ENCODE data around the gene FSHR.

FSHR gene

DNA sequence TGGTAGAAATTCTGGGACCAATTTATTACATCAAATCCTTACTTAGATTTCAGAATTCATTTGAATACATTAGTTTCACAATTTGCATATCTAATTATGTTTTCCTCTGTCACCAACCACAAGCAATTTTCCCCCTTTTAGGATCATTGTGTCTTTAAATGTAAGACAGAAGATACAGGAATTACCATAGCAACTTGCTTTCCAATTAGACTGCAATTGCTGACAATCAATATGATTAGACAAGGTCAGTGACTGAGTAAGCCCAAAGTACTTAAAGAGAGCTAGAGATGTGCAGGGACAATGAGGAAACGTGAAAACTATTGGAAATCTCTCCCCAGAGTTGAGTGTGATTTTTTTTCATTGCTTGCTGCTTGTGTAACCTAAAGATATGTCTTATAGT lies 121.4 kb downstream of the FSHR start:
- DNase-seq (ENCODE audit: low read depth), result no peak

DNA sequence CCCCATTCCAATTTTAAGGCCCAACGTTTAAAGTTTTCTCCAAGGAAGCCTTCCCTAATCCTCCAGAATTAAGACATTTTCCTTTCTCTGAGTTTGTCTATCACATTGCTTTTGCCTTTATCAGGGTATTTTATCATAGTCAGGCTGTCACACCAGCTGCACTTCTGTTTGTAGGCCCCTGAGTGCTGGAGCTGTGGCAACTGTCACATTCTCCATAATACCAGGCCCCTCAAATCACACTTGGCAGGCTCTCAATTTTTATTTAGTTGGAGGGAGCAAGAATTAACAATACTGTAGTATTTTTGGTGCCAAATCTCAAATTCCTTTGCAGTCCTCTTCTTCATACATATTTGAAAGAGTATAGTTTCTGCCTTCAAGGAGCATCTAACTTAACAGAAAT lies 122.2 kb downstream of the FSHR start:
- DNase-seq (ENCODE audit: low read depth), result no peak

DNA sequence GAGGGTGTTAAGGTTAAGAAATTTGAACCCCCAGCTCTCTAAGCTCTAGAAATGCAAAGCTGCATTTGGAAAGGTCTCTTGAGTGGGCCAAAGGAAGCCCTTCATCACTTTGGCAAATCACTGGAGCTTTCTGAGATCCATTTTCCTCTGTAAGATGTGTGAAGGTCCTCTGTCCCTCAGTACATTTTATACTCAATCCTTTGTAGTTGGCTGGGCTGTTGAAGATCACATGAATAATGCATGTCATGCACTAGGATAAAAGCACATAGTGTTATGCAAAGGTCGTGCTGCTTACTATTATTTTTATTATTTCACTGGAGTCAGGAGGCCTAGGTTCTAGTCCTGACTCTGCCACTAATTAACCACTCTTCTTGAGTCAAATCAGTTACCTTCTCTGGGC lies 124.9 kb downstream of the FSHR start:
- no peak for DNase-seq (ENCODE audit: low read depth)

DNA sequence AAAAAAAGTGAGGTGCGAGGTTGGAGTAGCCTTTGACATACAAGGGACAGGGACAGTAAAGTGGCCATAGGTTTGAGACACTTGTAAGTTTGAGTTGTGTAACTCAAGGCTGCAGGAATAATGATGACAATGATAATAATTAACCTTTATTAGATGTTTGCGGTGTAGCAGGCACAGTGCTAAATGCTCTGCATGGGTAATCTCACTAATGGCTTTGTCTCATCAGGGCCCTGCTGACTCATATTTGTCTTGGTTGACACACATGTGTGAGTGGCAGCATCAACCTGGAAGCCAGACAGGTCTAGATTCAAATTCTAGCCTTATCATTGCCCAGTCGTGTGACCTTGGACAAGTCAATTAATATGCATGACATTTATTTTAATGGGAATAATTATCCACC lies 126.2 kb downstream of the FSHR start:
- DNase-seq (ENCODE audit: low read depth), result no peak

DNA sequence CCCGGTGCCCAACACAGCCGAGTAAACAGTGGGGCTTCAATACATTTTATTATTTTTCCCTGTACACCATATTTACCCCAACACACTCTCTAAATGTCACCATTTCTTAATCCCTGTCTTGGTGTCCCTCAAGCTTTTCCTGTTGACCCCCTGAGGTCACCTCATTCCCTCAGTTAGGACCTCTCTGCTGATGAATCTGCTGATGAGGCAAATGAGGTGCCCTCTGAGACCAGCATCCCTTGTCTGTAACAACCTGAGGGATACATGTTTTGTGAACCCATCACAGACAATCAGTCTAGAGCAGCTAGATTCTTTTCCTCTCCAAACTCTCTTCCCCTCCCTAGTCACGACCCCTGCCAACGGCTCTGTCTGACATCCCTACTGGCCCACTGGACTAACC lies 127.6 kb downstream of the FSHR start:
- no peak for DNase-seq (ENCODE audit: low read depth)

DNA sequence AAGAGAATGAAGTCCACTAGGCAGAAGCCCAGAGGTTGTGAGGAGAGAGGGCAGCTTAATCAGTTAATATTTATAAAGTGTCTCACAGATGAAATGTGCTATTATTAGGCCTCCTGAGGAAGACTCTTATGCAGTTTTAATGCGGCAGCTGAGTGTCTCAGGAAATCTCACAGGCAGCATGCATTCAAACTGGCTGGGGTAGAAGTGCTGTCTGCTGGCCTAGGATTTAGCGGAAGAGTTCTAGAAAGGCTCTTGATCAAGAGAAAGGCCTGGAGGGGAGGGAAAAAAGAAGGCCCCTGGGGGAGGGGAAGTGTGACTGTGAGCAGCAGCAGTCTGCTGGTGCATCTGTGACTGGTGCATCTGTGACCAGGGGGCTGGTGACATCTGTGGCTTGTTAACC lies 133.0 kb downstream of the FSHR start:
- DNase-seq (ENCODE audit: low read depth), result no peak

DNA sequence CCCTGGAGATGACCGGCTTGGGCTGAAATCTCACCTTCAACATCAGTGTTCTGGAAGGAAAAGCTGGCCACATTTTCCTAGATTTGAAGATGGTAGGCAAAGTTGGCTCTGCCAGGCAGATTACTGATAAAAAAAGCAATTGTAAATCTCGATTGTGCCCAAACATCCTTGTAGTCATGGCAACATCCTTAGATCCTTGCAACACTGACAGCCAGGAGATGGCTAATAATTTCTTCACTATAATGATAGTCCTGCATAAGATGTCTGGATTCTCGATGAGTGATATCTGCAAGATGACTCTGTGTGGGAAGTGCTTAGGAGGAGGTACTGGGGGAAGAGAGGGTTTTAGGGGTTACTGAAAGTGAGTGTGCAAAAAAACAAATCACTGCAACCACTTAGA lies 149.1 kb downstream of the FSHR start:
- no peak for DNase-seq (ENCODE audit: low read depth)

DNA sequence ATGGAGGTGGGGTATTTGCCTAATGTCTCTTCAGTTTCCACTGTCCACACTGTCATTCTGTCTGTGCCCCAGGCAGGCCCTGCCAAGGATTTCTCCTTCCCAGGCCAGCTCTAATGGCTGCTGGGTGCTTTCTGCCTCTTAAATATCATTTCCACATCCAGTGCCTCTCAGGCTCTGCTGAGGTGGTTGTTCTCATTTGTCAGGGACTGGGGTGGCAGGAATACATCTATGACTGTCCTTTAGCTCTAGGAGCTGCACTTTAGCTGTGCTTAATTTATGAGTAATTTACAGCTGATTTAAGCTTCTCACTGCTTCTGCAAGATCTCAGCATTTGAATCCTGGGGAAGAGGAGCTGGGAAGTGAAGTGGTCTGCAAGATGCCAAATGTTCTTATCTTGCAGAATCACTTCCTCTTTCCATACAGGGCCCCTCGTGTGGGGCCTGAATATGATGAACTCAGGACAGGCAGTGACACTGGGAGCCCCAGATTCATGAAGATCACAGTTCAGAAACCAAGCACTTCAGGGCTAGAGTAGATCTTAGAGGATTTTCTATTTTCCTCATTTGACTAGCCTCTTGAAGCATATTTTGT lies 150.2 kb downstream of the FSHR start:
- no peak for DNase-seq (ENCODE audit: low read depth)

DNA sequence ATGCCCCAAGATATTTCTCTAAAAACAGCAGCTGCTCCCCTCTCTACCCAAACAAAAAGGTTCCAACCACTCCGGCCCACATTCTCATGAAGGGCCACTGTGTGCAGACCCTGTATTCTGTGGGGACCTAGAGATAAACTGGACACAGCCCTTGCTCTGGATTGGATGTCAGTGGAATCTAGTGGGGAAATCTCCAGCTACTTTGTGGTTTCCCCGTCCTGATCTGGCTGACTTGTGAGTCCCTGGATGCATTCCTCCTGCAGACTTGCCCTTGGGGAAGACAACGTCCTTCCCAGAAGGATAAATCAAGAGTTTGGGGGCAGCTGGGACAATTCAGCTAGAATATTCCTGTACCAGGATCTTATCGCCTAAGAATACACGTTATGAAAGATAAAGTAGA lies 151.1 kb downstream of the FSHR start:
- no peak for DNase-seq (ENCODE audit: low read depth)

DNA sequence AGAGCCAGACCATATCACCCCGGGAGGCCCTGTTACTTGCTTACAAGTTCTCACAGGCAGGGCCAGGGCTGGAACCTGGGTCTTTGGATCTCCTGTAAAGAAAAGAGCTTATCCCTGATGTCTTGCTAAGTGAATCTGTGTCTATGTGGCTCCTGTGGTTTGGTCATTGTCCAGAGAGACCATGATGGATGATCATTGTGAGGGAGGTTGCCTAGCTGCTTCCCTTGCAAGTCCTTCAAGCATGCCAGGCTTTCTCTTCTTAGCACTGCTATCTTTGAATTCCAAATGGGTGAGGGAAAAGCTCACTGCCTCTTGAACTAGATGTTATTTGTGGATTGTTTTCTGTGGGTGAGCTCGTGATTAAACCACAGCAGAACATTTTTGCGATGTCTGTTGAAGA lies 151.6 kb downstream of the FSHR start:
- DNase-seq (ENCODE audit: low read depth), result no peak

DNA sequence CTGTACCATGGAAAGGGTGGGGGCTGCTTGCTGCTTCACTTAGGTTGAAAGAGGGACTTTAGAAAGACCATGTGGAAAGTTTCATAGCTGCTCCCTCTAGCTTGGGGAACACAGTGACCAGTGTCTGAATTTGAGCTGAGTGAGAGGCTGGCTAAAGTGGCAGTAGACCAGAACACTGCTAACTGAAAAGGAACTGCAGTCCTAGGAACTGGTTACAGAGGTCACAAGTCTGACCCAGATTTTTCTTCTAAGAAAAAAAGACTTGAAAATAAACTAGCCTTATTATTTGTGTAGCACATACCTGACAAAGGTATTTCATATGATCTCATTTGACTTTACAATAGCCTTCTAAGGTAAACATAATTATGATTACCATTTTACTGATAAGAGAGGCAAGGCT lies 153.6 kb downstream of the FSHR start:
- no peak for DNase-seq (ENCODE audit: low read depth)

DNA sequence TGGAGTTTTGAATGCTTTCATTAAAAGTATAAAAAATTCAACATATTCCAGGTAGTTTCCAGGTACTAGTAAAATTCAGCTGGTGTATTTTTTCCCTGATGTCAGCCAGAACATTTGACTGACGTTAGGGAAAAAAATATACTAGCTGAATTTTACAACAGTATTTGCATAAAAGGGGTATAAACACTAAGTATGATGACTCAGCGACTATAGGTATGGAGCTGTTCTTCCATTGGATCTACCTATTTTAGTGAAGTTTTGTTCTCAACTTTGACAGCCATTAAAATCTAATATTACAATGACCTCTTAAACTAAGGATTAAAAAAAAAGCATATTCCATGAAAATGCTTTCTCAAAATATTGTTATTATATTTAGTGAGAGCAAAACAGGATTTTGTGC lies 155.9 kb downstream of the FSHR start:
- DNase-seq (ENCODE audit: low read depth), result no peak

DNA sequence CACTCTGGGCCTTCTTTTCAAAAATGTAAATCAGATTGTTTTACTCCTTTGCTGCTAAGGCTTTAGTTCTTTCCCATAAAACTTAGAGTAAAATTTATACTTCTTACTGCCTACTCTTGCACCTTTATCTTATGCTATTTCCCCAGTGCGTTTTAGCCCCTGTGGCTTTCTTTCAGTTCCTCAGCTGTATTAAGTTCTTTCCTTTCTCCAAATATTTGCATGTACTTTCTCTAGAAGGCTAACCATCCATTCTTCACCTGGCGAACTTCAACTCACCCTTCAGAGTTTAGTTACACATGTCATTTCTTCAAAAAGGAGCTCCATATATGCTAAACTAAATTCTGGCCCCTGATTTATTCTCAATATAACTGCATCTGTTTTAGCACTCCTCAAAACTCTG lies 160.7 kb downstream of the FSHR start:
- DNase-seq (ENCODE audit: low read depth), result no peak

DNA sequence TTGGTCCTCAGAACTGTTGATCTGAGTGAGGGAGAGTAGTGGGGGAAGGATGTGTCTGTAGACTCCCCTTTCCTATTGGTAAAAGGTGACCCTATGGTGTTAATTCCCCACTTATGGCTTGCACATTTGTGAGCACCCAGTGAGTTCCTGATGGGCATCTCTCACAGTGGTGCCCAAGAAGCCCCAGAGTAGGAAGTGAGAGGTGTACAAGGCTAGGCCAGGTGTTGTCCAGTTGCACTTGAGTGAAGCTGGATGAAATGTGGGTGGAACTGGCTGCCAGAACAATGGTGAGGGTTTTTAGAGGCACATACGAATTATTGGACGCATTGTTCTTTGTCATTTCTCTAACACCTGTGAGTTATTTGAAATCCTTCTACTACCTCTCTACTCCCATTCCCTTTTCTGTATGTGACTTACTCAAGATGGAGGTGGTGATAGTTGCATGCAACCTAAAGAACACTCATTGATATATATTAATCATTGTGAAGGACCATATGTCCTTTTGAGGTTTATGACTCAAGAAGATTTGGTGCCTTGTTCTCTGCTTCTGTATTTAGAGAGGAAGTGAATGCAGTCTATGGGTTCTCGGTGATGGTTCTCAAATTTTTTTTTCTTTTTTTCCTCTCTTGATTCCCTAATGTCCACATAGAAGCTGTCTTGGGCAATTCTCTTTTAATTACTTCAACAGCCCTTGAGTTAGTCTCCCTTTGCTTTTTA lies 162.7 kb downstream of the FSHR start:
- DNase-seq (ENCODE audit: low read depth), result no peak

DNA sequence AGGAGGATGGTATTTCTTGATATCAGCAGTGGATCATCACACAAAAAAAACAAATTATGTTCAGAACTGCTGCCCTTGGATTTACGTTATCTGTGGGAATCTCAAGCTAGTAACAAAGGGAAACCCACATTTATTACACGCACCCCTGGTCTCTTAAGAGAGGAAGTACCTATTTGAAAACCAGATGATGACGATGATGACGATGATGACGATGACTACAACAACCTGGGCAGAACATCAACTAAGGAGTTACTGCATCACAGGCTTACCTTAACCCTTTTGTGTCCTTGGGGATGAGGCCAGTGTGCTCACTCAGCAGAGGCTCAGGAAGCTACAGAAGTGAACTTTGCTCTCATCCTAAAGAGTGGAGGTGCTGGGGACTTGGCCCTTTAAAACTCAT lies 169.4 kb downstream of the FSHR start:
- no peak for DNase-seq (ENCODE audit: low read depth)

DNA sequence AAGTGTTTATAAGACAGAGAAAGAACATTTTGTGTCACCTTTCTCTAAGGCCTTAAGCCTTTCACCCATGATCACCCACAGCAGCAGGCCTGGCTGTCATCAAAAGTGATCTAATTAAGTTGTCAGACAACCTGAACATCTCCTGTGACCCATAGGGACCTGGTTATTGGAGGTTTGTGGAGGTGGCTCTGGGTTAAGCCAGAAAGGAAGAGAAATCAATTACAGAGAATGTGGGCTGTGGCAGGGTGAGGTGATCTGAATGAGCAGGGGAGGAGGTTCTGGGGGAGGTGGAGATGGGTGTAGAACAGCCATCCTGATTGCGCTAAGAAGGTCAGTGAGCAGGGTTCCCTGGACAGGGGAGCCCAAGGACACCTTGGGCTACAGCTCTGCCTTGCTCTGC lies 170.8 kb downstream of the FSHR start:
- DNase-seq (ENCODE audit: low read depth), result no peak

DNA sequence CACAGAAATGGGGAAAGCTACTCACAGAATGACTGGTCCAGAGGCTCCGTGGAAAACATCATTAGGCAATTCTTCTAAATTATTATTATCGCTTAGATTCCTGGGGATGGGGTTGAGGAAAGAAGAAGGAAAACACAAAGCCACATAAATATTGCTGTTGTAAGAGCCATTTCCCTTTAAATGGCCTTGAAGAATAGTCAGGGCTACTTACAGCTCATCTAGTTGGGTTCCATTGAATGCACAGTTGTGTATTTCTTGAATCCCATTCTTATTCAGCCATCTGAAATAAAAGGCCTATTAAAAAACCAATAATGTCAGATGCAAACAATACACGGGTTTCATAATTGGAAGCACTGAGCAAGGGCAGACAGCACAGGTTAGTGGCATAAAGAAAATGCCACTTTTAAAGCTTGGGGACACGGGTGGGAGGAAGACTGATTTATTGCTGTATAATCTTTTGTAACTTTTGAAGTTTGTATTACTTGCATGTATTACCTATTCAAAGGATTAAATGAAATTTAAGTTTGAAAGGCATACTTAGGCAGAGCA lies 171.4 kb downstream of the FSHR start:
- DNase-seq (ENCODE audit: low read depth), result no peak

DNA sequence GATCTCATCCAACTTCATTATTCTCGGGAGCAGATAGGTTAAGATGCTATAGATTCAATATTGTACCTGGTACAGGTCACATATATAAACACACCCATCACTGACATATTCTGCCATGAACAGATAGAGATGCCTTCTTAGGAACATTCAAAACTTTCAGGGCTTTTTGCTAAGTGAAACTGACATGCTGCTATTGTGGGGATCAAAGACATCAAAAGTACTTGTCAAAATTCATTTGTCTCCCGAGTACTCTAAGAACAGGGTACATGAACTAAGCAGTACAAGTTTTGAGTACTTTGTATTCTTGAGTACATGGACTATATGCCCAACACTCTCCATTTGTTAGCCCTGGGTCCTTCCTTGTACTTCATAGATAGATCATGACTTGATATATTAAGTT lies 173.5 kb downstream of the FSHR start:
- DNase-seq (ENCODE audit: low read depth), result no peak

DNA sequence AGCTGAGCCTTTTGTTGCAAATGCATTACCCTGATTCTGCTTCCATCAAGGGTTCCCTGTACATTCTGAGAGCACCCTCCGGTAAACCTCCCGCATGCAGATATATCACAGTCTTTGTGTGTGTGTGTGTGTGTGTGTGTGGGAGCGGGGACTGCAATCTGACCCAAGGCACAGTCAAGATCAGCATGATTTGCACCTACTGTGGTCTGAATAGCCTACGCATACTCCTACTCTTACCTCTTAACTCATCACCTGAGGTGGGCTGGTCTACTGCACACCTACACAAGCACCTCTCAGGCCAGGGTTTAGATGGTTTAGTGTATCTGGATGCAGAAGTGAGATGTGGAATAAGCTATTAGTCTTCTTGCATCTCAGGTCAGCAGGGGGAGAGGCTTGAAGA lies 174.6 kb downstream of the FSHR start:
- no peak for DNase-seq (ENCODE audit: low read depth)

DNA sequence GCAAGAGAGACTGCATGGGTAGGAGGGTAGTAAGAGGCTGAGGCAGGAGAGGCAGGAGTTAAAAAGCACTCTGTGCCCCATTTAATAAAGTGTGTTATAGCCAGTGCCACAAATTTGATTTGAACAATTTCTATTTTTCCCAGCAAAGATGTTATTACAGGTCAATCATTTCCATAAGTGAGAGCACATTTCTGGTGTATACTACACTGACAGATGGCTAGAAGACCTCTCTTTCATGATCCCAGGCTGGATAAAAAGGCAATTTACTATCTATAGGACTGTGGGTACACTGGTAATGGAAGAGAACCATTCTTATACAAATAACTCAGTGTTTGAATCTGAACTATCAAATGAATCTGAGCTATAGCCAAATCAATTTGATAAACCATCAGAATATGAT lies 176.2 kb downstream of the FSHR start:
- DNase-seq (ENCODE audit: low read depth), result no peak

DNA sequence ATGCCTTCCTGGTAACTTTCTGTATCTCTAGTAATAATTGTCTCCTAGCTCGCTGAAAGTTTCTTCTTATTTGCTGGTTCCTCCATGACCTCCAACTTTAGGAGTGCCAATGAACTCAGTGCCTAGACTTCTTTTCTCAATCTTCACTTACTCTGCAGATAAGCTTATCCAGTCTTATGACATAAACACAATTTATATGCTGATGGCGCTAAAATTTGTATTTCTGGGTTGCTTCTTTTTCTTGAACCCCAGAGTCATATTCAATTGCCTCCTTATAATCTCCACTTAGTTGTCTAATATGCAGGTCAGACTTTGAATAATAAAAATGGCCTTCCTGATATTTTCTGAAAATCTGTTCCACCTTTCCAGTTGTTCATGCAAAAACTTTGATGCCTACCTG lies 182.5 kb downstream of the FSHR start:
- no peak for DNase-seq (ENCODE audit: low read depth)

DNA sequence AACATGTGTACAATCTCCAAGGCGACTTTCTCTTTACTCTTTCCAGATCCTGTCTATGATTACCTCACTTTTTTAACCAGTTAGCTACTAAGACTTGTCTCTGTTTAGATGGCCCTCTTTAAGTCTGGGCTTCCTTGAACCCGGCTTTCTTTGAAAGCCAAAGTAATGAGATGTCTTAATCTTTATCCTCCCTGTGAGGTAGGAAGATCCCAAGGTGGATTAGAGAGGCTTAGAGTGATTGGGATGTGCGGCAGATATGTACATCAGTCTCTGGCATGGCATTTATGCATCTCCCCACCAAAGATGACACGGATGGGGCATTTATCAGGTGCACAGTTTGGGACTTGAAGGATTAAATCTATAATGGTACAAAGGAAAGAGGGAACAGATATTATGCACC lies 186.3 kb downstream of the FSHR start:
- no peak for DNase-seq (ENCODE audit: low read depth)

DNA sequence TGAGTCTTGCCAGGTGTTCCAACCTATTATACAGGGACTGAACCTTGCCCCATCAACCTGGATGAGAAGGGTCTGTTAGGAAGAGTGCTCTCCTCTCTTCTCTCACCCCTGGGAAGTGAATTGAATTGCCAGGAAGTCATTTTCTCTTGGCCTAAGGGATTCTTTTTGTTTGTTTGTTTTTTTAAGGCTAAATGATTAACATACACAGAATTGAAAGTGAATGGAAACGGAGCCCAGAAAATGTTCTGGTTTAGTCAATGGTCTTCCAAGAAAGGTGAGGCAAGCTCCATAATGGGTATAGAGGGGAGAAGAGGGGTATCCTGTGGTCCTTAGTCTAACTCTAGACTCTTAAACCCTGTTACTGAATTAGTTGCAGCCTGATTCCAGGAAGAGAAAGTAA lies 189.1 kb downstream of the FSHR start:
- no peak for DNase-seq (ENCODE audit: low read depth)

DNA sequence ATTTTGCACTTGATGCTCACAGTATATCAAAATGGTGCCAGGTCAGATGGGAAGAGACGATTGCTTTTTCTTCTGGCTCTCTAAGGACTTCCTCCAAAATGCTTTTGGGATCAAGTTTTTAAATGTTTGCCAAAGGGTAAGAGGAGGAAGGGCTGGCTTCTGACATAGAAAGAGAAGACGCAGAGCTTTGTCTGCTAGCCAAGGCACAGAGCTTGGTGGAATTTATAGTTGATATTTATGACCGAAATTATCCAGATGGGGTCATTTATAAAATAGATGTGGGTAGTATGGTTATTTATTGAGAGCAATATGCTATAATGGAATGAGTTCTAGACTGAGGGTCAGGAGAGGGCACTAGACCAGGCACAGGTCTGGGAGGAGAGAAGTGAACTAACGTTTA lies 193.3 kb downstream of the FSHR start:
- no peak for DNase-seq (ENCODE audit: low read depth)

Measured in stimulated activated CD8-positive, alpha-beta memory T cell treated with anti-CD3 and anti-CD28 coated beads, Interleukin-12 subunit alpha, Interleukin-12 subunit beta, amount 100 ng/mL, for 4 hours (primary cell).